Kidney glomerular epithelial cell (primary cell): ENCODE results near the gene AKTIP.
"Not testable (repeated sequence)": the region's sequence is repeated elsewhere in the genome, so short reads cannot be mapped to it uniquely, and the experiment has no call there.

ENCODE experiments used
- DNase-seq: peaks from one replicate; lab custom pipeline; 2025; lab: John Stamatoyannopoulos, UW

AKTIP gene

GRCh38 chr16:53515259-53515658 lies 12.2 kb upstream of the AKTIP start:
- DNase-seq = no peak

DNA sequence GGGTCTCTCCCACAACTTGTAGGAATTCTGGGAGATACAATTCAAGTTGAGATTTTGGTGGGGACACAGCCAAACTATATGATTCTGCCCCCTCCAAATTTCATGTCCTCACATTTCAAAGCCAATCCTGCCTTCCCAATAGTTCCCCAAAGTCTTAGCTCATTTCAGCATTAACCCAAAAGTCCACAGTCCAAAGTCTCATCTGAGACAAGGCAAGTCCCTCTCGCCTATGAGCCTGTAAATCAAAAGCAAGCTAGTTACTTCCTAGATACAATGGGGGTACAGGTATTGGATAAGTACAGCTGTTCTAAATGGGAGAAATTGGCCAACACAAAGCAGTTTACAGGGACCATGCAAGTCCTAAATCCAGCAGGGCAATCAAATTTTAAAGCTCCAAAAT lies 9.8 kb upstream of the AKTIP start:
- not testable (repeated sequence) for DNase-seq

DNA sequence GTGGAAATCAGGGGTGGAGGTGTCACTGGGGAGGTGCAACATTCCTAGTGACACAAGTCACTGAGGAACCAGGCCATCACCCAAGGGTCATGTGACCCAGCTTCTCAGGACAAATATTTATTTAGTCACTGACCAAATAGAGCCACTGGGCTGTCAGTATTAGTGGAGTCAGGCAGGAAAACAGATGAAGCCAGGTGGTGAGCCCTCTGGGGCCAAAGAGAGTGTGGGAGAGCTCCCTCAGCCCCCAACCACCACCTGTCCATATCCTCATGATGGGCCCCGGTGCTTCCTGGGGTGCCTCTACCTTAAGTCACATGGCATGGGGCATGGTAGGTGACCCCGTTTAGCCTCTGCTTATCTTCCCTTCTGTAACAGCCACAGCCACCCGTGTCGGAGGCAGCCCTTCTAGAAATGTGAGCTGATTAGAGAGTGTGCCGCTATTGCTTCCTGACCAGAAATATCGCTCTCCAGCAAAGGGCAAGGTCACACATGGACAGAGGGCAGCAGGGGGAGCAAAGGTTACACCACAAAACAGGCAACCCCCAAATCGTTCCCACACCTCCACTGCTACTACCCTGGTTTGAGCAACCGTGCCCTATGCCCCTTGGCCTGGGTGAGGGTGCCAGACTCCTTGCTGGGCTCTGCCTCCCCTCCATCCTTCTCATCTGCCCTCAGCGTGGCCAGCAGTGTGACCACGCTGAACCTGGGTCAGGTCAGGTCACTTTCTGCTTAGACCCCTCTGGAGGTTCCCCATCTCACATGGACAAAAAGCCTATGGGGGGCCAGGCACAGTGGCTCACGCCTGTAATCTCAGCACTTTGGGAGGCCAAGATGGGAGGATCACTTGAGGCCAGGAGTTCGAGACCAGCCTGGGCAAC lies 8.6 kb upstream of the AKTIP start:
- DNase-seq = no peak

GRCh38 chr16:53511084-53511402 lies 8.0 kb upstream of the AKTIP start:
- no peak for DNase-seq

GRCh38 chr16:53510704-53511070 lies 7.7 kb upstream of the AKTIP start:
- DNase-seq = no peak

DNA sequence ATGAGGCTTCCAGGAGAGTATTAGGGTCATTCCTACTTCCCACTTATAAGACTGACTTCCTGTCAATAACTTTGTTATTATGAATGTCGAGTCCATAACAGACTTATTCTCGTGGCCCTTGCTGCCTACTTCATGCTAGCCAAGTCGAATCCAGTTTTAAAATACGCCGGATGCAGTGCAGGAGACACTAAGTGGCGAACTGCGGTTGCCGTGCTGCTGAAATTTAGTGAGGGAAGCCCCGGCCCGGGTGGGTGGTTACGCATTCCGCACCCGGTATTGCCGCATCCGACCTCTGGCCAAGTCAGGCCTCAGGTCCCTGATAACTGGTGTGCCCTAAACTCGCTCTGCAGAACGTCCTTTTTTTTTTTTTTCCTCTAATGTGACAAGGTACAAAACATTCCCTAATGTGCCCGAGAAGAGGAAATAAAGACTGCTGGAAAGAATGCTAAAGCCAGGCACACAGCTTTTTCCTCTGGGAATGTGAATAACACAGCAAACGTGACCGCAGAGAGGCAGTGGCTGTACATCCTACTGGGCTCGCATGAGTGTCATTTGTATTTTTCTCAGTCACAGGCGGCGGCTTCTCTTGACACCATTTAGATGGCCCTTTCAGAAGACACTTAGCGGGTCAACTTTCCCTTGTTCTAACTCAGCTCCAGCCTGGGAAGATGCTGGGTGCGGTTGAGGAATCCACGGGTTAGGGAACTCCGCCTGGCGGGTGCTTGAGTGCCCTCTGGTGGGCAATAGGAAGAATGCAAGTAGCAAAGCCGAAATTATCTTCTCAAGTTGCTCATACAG lies 7.1 kb upstream of the AKTIP start:
- peak; percentile 49 for DNase-seq

GRCh38 chr16:53507464-53508179 lies 4.6 kb upstream of the AKTIP start:
- DNase-seq = no peak

- no peak for DNase-seq
Measured at GRCh38 chr16:53506254-53506653, 3.2 kb upstream of the AKTIP start.

DNA sequence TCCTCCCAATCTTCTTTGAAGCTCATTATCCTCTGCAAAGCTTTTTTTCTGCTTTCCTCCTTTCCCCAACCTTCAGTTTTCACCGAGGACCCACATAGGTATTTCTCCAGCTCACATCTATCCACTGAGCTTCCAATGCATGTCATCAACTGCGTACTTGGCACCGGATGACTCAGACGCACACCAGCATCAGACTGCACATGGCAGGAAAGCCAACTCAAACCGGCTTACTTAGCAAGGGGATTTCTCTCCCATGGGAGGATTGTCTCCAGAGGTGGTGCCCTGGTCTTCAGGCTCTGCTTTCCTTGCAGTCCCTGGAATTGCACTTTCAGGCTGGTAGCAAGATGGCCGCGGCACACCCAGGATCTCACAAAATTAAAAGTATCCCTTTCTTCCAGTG lies 1.7 kb upstream of the AKTIP start:
- no peak for DNase-seq

GRCh38 chr16:53503991-53504663 lies 1.1 kb upstream of the AKTIP start:
- DNase-seq = no peak

DNA sequence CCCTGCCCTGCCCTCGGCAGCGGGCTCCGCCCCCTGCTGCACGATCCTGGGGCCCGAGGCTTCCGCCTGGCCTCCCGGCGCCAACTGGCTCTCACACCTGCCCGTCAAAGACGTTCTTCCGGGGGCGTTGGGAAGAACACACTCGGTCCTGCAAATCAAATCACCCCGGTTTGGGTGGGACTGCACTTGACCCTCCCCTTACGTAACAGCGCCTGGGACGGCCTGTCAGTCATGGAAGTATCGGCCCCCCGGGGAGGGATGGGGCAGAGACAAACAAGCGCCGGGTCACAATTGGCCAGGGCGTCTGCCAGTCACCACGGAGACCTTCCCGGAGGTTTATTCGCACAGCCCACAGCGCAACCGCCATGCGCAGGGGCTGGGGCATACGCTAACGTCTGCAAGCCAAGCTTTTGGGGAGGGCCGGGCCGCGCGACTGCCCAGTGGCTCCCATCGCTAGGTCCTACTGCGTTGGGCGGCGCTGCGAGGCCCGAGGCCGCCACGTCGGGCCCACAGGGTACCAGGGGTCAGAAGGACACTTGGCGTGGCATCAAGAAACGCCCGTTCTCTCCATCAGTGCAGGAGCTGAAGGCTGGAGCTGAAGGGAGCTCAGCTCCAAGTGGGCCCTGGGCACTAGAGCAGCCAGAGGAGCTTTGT lies 388 bp upstream of the AKTIP start:
- DNase-seq = peak; percentile 99

DNA sequence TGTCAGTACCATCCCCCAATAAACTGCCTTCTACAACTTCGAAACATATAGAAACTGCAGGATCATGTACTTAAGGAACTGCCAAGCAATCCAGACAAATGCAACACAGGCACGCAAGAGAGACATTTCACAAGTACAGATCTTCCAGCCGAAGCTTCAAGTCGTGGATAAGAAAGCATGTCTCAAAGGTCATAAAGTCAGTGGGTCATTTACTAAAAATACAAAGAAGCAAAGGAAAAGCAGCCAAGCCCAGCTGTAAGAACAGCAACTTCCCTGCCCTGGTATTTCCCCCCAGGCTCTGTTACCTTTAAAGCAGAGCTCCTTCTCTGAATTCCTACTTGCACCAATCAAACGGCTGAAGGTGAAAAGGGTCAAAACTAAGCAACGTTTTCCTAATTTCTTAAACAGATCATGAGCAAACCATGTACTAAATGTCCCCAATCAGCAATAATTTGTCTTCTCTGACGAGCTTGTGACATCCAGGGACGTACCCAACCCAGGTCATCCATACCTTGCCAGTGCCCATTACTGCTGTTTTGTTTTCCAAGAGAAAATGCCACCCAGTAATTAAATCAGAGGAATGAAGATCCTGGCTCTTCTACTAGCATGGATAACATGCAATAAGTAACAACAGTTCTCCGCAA lies 1.7 kb downstream of the AKTIP start:
- no peak for DNase-seq

GRCh38 chr16:53498984-53499383 lies 4.0 kb downstream of the AKTIP start:
- no peak for DNase-seq

DNA sequence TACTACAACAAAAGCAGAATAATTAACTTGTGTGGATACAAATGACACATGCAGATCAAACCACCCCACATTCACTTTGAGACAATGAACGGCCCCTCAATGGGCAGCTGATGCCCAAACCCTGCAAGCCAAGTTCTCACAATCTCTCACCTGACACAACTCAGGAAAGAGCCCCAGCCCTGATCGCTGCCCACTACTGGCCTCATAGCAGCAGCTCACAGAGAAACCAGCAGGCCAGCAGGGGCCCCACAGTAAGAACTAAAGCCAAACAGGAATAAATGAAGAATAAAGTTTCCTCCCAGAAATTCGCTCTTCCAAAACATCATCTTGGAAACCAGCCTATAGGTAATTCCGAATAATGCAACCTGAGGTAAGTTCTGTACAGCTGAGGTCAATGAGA lies 7.7 kb downstream of the AKTIP start:
- no peak for DNase-seq

DNA sequence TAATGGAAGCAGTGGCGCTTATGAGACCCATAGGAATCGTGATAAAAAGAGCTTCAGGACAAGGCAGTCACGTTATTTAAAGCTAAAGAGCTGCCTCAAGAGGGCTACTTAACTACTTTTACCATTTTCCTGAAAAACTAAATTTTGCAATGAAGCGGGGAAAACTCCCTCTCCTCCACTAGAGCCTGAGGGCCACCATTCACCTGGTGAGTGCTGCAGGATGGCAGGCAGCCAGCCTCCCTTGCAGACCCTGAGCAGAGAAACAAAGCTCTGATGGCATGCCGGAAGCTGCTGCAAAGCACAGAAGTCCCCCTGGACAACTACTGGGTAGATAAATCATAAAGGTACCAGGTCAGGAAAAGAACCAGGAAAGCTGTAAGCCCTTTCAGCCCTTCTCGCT lies 8.4 kb downstream of the AKTIP start:
- DNase-seq = no peak

- no peak for DNase-seq
Measured at GRCh38 chr16:53492503-53492902, 10.5 kb downstream of the AKTIP start.

- DNase-seq = no peak
Measured at GRCh38 chr16:53489755-53490154, 13.3 kb downstream of the AKTIP start.

GRCh38 chr16:53486230-53486629 lies 16.8 kb downstream of the AKTIP start:
- DNase-seq = no peak

GRCh38 chr16:53484542-53484941 lies 18.5 kb downstream of the AKTIP start:
- DNase-seq = no peak

DNA sequence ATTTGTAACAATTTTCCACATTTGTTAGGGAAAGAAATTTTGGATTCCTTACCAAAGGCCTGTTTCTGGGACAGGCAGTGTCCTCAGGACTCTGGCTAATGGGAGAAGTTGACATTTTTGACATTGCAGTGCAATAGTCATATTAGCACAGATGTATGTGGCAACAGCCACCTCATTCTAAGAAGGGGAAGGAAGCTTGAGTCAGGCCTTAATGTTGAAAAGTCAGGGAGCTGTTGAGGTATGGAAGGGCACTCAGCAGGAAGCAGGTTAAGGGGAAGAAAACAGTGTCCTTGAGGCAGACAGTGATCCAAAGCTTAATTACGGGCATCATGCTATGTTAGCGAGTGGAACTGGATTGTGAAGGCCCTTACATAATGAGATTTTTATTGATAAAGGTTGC lies 20.9 kb downstream of the AKTIP start:
- DNase-seq = no peak

DNA sequence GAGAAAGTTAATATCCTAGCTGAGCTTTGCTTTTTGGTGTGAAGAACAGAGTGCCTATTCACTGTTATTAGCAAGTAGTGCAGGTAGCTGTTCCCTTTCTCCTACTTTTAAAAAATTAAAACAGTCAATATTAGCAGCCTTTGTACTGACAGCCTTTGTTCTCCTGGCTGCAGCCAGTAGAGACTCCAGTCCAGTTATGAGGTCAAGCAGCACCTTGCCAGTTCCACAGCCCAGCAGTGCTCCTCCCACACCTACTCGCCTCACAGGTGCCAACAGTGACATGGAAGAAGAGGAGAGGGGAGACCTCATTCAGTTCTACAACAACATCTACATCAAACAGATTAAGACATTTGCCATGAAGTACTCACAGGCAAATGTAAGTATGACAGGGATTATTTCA lies 22.6 kb downstream of the AKTIP start:
- DNase-seq = no peak
